RWPE2 (cell line): Measurements from ENCODE around the gene ZGLP1.

Source experiments
- ATAC-seq: fragments of 200-7000 bp; cut with Tn5 transposase; 3 replicates; pipeline ENCODE4 v1.9.1; 2021; ENCODE audit warnings: low read depth
- DNase-seq: peaks from one replicate; pipeline ENCODE4 v3.0.0-alpha.2; 2020; ENCODE audit warnings: low spot score
- H3K27ac ChIP-seq: fragments of 450-650 bp; 2 replicates; pipeline ENCODE4 v1.5.1; 2017; ENCODE audit warnings: mild to moderate bottlenecking; ENCODE audit not compliant: poor library complexity, severe bottlenecking
- H3K27me3 ChIP-seq: fragments of 250-450 bp; sonication (Bioruptor Pico); 2 replicates; pipeline ENCODE4 v1.5.1; 2021; ENCODE audit warnings: mild to moderate bottlenecking, moderate library complexity; ENCODE audit not compliant: insufficient read depth, poor library complexity, severe bottlenecking
- H3K36me3 ChIP-seq: fragments of 250-450 bp; sonication (Bioruptor Pico); 2 replicates; pipeline ENCODE4 v1.5.1; 2020; ENCODE audit warnings: low read depth, mild to moderate bottlenecking, moderate library complexity
- H3K4me1 ChIP-seq: fragments of 250-450 bp; sonication (Bioruptor Pico); 2 replicates; pipeline ENCODE4 v1.5.1; 2021; ENCODE audit warnings: mild to moderate bottlenecking, moderate library complexity; ENCODE audit not compliant: insufficient read depth, poor library complexity, severe bottlenecking
- H3K4me3 ChIP-seq: fragments of 250-450 bp; sonication (Bioruptor Pico); 2 replicates; pipeline ENCODE4 v1.5.1; 2021; ENCODE audit warnings: mild to moderate bottlenecking, moderate library complexity; ENCODE audit not compliant: severe bottlenecking
- H3K9me3 ChIP-seq: fragments of 250-450 bp; sonication (Bioruptor Pico); 2 replicates; pipeline ENCODE4 v1.5.1; 2021; ENCODE audit warnings: mild to moderate bottlenecking, moderate library complexity; ENCODE audit not compliant: severe bottlenecking
- TF ChIP-seq, protein P1 (sequence below): fragments of 450-650 bp; IDR thresholded peaks from one replicate; pipeline ENCODE4 v1.5.1; 2017; ENCODE audit warnings: mild to moderate bottlenecking, moderate library complexity; ENCODE audit not compliant: poor library complexity, severe bottlenecking

Gene ZGLP1

DNA sequence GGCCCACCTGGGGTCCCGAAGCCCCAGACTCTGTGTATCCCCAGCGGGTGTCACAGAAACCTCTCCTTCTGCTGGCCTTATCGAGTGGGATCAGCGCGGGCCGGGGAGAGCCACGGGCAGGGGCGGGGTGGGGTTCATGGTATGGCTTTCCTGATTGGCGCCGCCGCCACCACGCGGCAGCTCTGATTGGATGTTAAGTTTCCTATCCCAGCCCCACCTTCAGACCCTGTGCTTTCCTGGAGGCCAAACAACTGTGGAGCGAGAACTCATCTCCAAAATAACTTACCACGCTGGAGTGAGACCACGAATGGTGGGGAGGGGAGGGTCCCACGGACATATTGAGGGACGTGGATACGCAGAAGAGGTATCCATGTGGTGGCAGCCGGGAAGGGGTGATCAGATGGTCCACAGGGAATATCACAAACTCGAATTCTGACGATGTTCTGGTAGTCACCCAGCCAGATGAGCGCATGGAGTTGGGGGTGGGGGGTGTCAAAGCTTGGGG, 20.9 kb downstream of the ZGLP1 start:
- Histone ChIP-seq H3K4me1 (peaks cover 18% of the 10 kb centered on the region), H3K4me3 (peak overlapping the region; percentile 47), H3K27me3 (no peaks in the 10 kb centered on the region), H3K27ac (peak overlapping the region; percentile 61), H3K36me3 (peaks cover 7% of the 10 kb centered on the region; the same call in 1 of the 2 replicates), H3K9me3 (no peaks in the 10 kb centered on the region)
- DNase-seq (peak; percentile 81), ATAC-seq (peak; percentile 60)
- TF ChIP-seq, protein P1, sequence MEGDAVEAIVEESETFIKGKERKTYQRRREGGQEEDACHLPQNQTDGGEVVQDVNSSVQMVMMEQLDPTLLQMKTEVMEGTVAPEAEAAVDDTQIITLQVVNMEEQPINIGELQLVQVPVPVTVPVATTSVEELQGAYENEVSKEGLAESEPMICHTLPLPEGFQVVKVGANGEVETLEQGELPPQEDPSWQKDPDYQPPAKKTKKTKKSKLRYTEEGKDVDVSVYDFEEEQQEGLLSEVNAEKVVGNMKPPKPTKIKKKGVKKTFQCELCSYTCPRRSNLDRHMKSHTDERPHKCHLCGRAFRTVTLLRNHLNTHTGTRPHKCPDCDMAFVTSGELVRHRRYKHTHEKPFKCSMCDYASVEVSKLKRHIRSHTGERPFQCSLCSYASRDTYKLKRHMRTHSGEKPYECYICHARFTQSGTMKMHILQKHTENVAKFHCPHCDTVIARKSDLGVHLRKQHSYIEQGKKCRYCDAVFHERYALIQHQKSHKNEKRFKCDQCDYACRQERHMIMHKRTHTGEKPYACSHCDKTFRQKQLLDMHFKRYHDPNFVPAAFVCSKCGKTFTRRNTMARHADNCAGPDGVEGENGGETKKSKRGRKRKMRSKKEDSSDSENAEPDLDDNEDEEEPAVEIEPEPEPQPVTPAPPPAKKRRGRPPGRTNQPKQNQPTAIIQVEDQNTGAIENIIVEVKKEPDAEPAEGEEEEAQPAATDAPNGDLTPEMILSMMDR: no peak

DNA sequence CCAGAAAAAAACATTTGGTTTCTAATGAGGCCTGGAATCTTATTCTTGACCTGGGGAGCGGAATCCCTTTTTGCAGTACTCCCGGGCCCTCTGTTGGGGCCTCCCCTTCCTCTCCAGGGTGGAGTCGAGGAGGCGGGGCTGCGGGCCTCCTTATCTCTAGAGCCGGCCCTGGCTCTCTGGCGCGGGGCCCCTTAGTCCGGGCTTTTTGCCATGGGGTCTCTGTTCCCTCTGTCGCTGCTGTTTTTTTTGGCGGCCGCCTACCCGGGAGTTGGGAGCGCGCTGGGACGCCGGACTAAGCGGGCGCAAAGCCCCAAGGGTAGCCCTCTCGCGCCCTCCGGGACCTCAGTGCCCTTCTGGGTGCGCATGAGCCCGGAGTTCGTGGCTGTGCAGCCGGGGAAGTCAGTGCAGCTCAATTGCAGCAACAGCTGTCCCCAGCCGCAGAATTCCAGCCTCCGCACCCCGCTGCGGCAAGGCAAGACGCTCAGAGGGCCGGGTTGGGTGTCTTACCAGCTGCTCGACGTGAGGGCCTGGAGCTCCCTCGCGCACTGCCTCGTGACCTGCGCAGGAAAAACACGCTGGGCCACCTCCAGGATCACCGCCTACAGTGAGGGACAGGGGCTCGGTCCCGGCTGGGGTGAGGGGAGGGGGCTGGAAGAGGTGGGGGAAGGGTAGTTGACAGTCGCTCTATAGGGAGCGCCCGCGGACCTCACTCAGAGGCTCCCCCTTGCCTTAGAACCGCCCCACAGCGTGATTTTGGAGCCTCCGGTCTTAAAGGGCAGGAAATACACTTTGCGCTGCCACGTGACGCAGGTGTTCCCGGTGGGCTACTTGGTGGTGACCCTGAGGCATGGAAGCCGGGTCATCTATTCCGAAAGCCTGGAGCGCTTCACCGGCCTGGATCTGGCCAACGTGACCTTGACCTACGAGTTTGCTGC, 22.5 kb downstream of the ZGLP1 start, which contains the start of gene ICAM4:
Gene ICAM4, plus strand, starts transcription at position 153 of the 935 bp plus-strand sequence. Its CDS starts 58 bp downstream, at position 211.
- H3K9me3 ChIP-seq: no peaks in the 10 kb centered on the region
- H3K27me3 ChIP-seq: no peaks in the 10 kb centered on the region
- no peaks in the 10 kb centered on the region for H3K36me3 ChIP-seq
- no peak within 1 kb of the TSS for H3K4me3 ChIP-seq
- H3K27ac ChIP-seq: peak within 1 kb of the TSS; percentile 45
- ATAC-seq (no peak), DNase-seq (no peak)
- H3K4me1 ChIP-seq: peaks cover 26% of the 10 kb centered on the region
- TF ChIP-seq, protein P1: no peak

DNA sequence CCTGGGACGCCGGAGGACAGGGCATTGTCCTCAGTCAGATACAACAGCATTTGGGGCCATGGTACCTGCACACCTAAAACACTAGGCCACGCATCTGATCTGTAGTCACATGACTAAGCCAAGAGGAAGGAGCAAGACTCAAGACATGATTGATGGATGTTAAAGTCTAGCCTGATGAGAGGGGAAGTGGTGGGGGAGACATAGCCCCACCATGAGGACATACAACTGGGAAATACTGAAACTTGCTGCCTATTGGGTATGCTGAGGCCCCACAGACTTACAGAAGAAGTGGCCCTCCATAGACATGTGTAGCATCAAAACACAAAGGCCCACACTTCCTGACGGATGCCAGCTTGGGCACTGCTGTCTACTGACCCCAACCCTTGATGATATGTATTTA, 24.2 kb downstream of the ZGLP1 start:
- no peak for DNase-seq
- Histone ChIP-seq H3K36me3 (no peaks in the 10 kb centered on the region), H3K27me3 (no peaks in the 10 kb centered on the region), H3K4me1 (peaks cover 24% of the 10 kb centered on the region), H3K27ac (peak overlapping the region; percentile 45), H3K4me3 (no peak overlapping the region), H3K9me3 (no peaks in the 10 kb centered on the region)
- ATAC-seq: no peak
- TF ChIP-seq, protein P1: no peak

DNA sequence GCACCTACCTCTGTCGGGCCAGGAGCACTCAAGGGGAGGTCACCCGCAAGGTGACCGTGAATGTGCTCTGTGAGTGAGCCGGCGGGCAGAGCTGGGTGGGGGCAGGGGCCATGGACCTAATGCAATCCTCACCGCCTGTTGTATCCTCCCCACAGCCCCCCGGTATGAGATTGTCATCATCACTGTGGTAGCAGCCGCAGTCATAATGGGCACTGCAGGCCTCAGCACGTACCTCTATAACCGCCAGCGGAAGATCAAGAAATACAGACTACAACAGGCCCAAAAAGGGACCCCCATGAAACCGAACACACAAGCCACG, 24.7 kb downstream of the ZGLP1 start:
- TF ChIP-seq, protein P1: no peak
- DNase-seq (no peak), ATAC-seq (no peak)
- no peaks in the 10 kb centered on the region for H3K27me3 ChIP-seq
- H3K4me1 ChIP-seq: peaks cover 24% of the 10 kb centered on the region
- no peaks in the 10 kb centered on the region for H3K36me3 ChIP-seq
- H3K9me3 ChIP-seq: no peaks in the 10 kb centered on the region
- no peak overlapping the region for H3K27ac ChIP-seq
- H3K4me3 ChIP-seq: no peak overlapping the region
